Heart right ventricle (tissue), 16 donors: ENCODE measurements around the gene A4GALT. TPM values are rescaled to one million over a fixed set of nuclear protein-coding genes. Genes with fewer than 3 reads are reported as not detected.

Experiments used
- ATAC-seq, 8 donors: fragments of 200-7000 bp; cut with Tn5 transposase; one replicate each; pipeline ENCODE4 v1.9.1; 2020; ENCODE audit warnings: mild to moderate bottlenecking in 8 of 8, moderate library complexity in 8 of 8, moderate number of reproducible peaks in 1 of 8
- DNase-seq, 2 donors: peaks; one replicate each; pipeline ENCODE4 v3.0.0-alpha.2; 2020
- H3K27ac ChIP-seq, 10 donors: fragments of 200-600 bp; sonication (generic) in 2 of 10; one replicate each; pipeline versions ENCODE4 v1.5.0 to v1.8.0; 2020 to 2022; ENCODE audit warnings: mild to moderate bottlenecking in 3 of 10
- H3K27me3 ChIP-seq, 7 donors: fragments of 200-600 bp; one replicate each; pipeline ENCODE4 v1.8.0; 2021 to 2022; ENCODE audit warnings: mild to moderate bottlenecking in 2 of 7
- H3K36me3 ChIP-seq, 9 donors: fragments of 200-600 bp; sonication (generic) in 1 of 9; one replicate each; pipeline versions ENCODE4 v1.5.0 to v1.8.0; 2020 to 2022; ENCODE audit warnings: mild to moderate bottlenecking in 2 of 9
- H3K4me1 ChIP-seq, 9 donors: fragments of 200-600 bp; sonication (generic) in 1 of 9; one replicate each; pipeline versions ENCODE4 v1.5.0 to v1.8.0; 2020 to 2022; ENCODE audit warnings: mild to moderate bottlenecking in 4 of 9
- H3K4me3 ChIP-seq, 10 donors: fragments of 200-600 bp; sonication (generic) in 2 of 10; one replicate each; pipeline versions ENCODE4 v1.5.0 to v1.8.0; 2020 to 2022; ENCODE audit warnings: mild to moderate bottlenecking in 7 of 10, moderate library complexity in 2 of 10
- H3K9me3 ChIP-seq, 11 donors: fragments of 200-600 bp in 10 of 11; sonication (generic) in 2 of 11; one replicate each; pipeline versions ENCODE4 v1.5.0 to v1.8.0; 2013 to 2022; ENCODE audit warnings: mild to moderate bottlenecking in 2 of 11, control low read depth in 1 of 11, moderate library complexity in 1 of 11
- WGBS, 2 donors: extraction: QIAGEN DNeasy Blood & Tissue Kit; methylation state at CpG; one replicate each; pipeline ENCODE4 v1.1.7; 2013; ENCODE audit warnings: inconsistent platforms in 1 of 2; 5-methylcytosine and 5-hydroxymethylcytosine counted together
- intact Hi-C, 10 donors: fragments of 100-400 bp; cut with DNase I; formaldehyde crosslinking; loops; one replicate each; pipeline versions ENCODE4 v1.11.1 to v1.14.2; 2022
- polyA plus RNA-seq, 2 donors: library from polyadenylated mRNA; stranded (reverse); fragments of 200-250 nt; gene quantifications; one replicate each; pipeline ENCODE4 v1.2.3, GENCODE V29; 2013
- total RNA-seq, 10 donors: library from RNA; stranded (reverse); fragmentation: NEBNext Ultra II Directional in 3 of 10; extraction: Animal tissue kit (Norgen Biotek cat#: 25700) in 3 of 10; gene quantifications; one replicate each; pipeline versions ENCODE4 v1.2.1 to v1.2.4, GENCODE V29; 2021 to 2023
- TF ChIP-seq, protein P1 (sequence below), 9 donors: fragments of 200-600 bp; sonication (generic) in 2 of 9; IDR thresholded peaks; one replicate each; pipeline versions ENCODE4 v1.5.0 to v1.8.0; 2021 to 2022; ENCODE audit warnings: antibody characterized with exemption in 9 of 9, mild to moderate bottlenecking in 5 of 9, moderate library complexity in 1 of 9
- donor health status: Arrhythmogenic right ventricular cardiomyopathy.
- donor health status: ischemic (EF 13 %, LVEDD 7.1; RV severe dilation, severe dysfunction).
- donor health status: healthy with polysubstance abuse.
- donor health status: DM: no; HTN: yes; CAD: no.
- donor health status: DM: no; HTN: no; CAD: no.
- donor health status: ischemic (EF 25% LVEDD 6.9; RV normal size, moderate dysfunction).
- donor health status: ischemic (EF 25% LVEDD 5.7; RV mildly dilated, moderate dysfunction).
- donor health status: healthy.
- donor health status: DM: yes; HTN: yes; CAD: no.
- donor health status: Ischemic cardiomyopathy.
- donor health status: ischemic (EF 35%, LVEDD 5.7; RV mildly dilated, moderate dysfunction).
- donor health status: nonischemic (EF 11% LVEDD 7.7; RV severe dilation, severe dysfunction).
- donor health status: DM: yes; HTN: yes; CAD: no.
- donor health status: PGD.
- donor health status: ischemic (EF 29% LVEDD 5.4; RV normal size, mild dysfunction).
- donor health status: nonischemic (EF 23%, LVEDD 6.1; RV moderate dilation, normal function).

Gene A4GALT
- total and polyA plus RNA-seq, 12 donors, result 61.4 to 167 (median 87.1) TPM

DNA sequence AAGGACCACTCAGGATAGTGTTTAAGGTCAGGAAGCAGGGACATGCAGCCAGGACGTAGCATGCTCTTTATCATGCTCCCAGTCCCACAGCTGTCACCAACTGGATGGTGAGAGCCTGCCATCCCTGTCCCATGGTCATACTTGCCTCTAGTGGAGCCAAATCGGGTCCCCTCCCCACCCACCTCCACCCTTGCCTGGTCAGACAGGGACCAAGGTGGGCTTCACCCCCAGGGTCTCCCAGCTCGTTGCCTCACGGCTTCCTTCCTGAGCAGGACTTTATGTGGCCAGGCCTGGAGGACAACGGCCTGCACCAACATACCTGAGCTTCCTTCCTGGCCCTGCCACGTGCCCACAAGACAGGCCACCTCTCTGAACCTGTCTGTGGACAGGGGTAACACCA is 19.8 kb downstream of the A4GALT start:
- Histone ChIP-seq H3K27me3 (no peaks in the 10 kb centered on the region), H3K27ac (peak overlapping the region; percentile 4 to 97 (median 94)), H3K4me3 (no peak overlapping the region), H3K4me1 (peaks cover 40 to 95% (median 76%) of the 10 kb centered on the region in 9 donors), H3K9me3 (no peaks in the 10 kb centered on the region), H3K36me3 (peaks cover 0 to 6% (median 0%) of the 10 kb centered on the region in 9 donors)
- TF ChIP-seq, protein P1, sequence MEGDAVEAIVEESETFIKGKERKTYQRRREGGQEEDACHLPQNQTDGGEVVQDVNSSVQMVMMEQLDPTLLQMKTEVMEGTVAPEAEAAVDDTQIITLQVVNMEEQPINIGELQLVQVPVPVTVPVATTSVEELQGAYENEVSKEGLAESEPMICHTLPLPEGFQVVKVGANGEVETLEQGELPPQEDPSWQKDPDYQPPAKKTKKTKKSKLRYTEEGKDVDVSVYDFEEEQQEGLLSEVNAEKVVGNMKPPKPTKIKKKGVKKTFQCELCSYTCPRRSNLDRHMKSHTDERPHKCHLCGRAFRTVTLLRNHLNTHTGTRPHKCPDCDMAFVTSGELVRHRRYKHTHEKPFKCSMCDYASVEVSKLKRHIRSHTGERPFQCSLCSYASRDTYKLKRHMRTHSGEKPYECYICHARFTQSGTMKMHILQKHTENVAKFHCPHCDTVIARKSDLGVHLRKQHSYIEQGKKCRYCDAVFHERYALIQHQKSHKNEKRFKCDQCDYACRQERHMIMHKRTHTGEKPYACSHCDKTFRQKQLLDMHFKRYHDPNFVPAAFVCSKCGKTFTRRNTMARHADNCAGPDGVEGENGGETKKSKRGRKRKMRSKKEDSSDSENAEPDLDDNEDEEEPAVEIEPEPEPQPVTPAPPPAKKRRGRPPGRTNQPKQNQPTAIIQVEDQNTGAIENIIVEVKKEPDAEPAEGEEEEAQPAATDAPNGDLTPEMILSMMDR (IDR thresholded peaks at IDR 0.05), result no peak
- intact Hi-C loops, result no loop called here
- ATAC-seq (no peak), DNase-seq (no peak)
- 43 to 60% methylated on average over 6 of the region's 6 CpGs for WGBS, 2 donors

DNA sequence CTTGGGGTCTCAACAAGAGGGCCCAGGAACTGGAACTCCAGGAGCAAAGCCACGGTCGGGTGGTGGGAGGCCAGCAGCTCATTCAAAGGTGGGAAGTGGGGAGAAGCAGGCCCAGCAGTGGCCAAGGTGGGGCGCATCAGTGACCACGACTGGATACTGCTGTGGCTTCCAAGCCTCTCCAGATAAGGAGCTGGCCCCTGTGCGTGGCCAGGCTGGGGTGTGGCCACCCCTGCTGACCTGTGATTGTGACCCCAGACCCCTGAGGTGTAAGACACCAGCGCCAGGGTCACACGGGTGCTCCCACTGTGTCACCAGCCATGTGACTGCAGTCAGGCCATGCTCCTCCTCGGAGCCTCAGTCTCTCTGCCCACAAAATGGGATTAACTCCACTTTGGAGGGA is 20.3 kb downstream of the A4GALT start:
- Histone ChIP-seq H3K9me3 (no peaks in the 10 kb centered on the region), H3K27ac (peak overlapping the region; percentile 85 to 97 (median 94)), H3K4me1 (peaks cover 40 to 98% (median 82%) of the 10 kb centered on the region in 9 donors), H3K27me3 (no peaks in the 10 kb centered on the region), H3K36me3 (peaks cover 0 to 6% (median 0%) of the 10 kb centered on the region in 9 donors), H3K4me3 (no peak overlapping the region)
- 74 to 81% methylated on average over 8 of the region's 8 CpGs for WGBS, 2 donors
- no peak for ATAC-seq
- no peak for DNase-seq
- TF ChIP-seq, protein P1 (IDR thresholded peaks at IDR 0.05), result no peak
- intact Hi-C loops, result no loop called here

DNA sequence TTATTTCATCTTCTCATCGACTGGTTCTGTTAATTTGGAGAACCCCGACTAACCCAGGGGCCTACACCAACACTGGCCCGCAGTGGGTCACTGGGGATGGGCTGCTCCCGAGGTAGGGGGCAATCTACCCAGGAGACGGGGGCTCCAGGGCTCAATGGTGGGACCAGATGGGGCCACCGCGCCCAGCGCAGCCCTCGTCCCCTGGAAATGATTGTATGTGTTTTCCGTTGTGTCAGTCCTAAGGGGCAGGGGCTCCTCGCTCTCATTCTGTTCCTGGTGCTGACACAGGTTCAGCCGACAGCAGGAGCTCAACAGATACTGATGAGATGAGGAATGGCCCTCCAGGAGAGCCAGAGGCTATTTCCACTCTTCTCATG is 20.7 kb downstream of the A4GALT start:
- Histone ChIP-seq H3K9me3 (no peaks in the 10 kb centered on the region), H3K4me1 (peaks cover 40 to 98% (median 84%) of the 10 kb centered on the region in 9 donors), H3K36me3 (peaks cover 0 to 10% (median 0%) of the 10 kb centered on the region in 9 donors), H3K27me3 (no peaks in the 10 kb centered on the region), H3K27ac (peak overlapping the region; percentile 85 to 97 (median 94)), H3K4me3 (no peak overlapping the region)
- TF ChIP-seq, protein P1 (IDR thresholded peaks at IDR 0.05), result no peak
- DNase-seq (no peak), ATAC-seq (no peak)
- 81 to 82% methylated on average over 12 of the region's 12 CpGs for WGBS, 2 donors
- intact Hi-C loops, result loop anchor here in 1 of 10 donors (2.0 kb wide), 1 partner anchor 19 kb away; no protein-coding TSS in a partner anchor

DNA sequence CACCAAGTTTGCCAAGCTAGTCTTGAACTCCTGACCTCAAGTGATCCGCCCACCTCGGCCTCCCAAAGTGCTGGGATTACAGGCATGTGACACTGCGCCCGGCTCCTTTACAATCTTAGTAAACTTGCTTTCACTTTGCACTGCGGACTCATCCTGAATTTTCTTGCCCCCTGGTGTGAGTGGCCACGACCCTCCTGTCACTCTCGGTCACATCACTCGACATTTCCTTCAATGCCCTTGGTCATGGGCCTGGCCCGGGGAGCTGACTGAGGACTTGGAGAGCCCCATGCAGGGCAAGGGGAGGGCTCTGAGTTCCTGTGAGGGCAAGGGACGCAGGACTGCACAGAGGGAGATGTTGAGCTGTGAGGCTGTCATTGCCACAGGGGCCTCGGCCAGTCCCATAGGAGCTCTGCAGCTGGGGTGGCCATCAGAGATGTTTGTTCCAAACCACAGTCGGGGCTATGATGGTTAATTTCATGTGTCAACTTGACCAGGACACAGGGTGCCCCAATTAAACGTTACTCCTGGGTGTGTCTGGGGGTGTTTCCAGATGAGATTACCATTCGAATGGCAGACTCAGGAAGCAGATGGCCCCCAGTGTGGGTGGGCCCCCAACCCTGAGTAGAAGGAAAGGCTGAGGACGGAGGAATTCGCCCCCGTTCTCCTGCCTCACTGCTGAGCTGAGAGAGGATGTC is 21.2 kb downstream of the A4GALT start:
- Histone ChIP-seq H3K27me3 (no peaks in the 10 kb centered on the region), H3K4me3 (peak overlapping the region in 1 of 10 donors; percentile 5)

More for the DNA sequence above, 21.2 kb downstream of the A4GALT start:
- Histone ChIP-seq H3K36me3 (peaks cover 0 to 15% (median 0%) of the 10 kb centered on the region in 9 donors), H3K9me3 (no peaks in the 10 kb centered on the region), H3K27ac (peak overlapping the region; percentile 85 to 97 (median 94)), H3K4me1 (peaks cover 40 to 98% (median 86%) of the 10 kb centered on the region in 9 donors)
- ATAC-seq (peak in 4 of 8 donors; percentile 3 to 15 (median 4)), DNase-seq (no peak)
- WGBS, 2 donors, result 48 to 50% methylated on average over 17 of the region's 17 CpGs
- TF ChIP-seq, protein P1 (IDR thresholded peaks at IDR 0.05), result no peak
- intact Hi-C loops, result loop anchor here in 1 of 10 donors (2.0 kb wide), 1 partner anchor 19 kb away; no protein-coding TSS in a partner anchor
